ENCODE measurements around the gene RXRG.

- TF ChIP-seq CTCF (conservative IDR thresholded peaks at IDR 0.05; ENCODE audit: low read depth, low read length) (no peak), EZH2 (IDR thresholded peaks at IDR 0.05; ENCODE audit: borderline replicate concordance, low read depth, low read length, poor library complexity, severe bottlenecking) (no peak)
These were observed 68.1 kb downstream of the RXRG start for GRCh38 chr1:165376811-165377311.

All from A673 (cell line).